ENCODE results near the gene CREBBP.

Gene CREBBP

DNA sequence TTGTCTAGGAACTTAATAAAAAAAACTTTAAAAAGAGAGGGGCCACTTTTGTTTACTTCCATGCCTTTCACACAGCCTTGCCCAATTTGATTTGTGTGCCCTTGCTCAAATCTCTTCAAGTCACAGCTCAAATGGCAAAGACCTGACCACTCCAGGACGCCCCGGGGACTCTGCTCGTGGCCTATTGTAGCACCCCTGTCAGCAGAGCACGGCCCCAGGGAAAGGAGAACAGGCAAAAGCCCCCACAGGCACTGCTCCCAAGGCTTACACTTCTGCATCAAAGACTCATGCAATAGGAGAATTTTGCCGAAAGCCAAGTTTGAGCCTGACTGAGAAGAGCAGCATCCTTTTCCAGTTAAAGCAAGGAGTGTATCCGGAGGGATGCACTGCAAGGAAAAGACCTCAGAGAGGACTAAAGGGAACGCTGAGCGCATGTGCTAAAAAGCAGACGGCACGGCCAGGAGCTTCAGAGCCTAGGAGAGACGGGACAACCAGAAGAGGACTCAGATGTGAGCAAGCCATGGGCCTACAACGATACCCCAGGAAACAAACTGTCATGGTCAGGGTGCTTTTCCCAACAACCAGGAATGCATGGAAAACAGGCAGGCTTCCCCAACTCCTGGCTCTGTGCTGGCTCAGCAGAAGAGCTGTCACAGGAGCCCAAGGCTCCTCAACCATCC is 8.2 kb downstream of the CREBBP start:
- no peak overlapping the region for H3K9ac ChIP-seq (ENCODE audit: low read length)
- H3K4me2 ChIP-seq (ENCODE audit: low read length), result no peak overlapping the region
- peaks cover 31% of the 10 kb centered on the region for H3K4me1 ChIP-seq (ENCODE audit: insufficient read depth, low read length, severe bottlenecking)
- no peak overlapping the region for H3K4me3 ChIP-seq (ENCODE audit: low read depth, low read length, poor library complexity, severe bottlenecking)
- H3K36me3 ChIP-seq (ENCODE audit: insufficient read depth, low read length), result peaks cover 20% of the 10 kb centered on the region
- H3K9me3 ChIP-seq (ENCODE audit: low read length), result no peaks in the 10 kb centered on the region
- peaks cover 2% of the 10 kb centered on the region; the same call in 1 of the 2 replicates for H3K27me3 ChIP-seq (ENCODE audit: insufficient read depth, low read length)
- no peaks in the 10 kb centered on the region for H3K9me2 ChIP-seq (ENCODE audit: low read depth, low read length)
- H3K27ac ChIP-seq (ENCODE audit: low read depth, low read length, poor library complexity, severe bottlenecking), result no peak overlapping the region
- peaks cover 85% of the 10 kb centered on the region for H3K79me2 ChIP-seq (ENCODE audit: insufficient read depth, low read length)
- H4K20me1 ChIP-seq (ENCODE audit: insufficient read depth, low read length), result peaks cover 11% of the 10 kb centered on the region; the same call in 1 of the 2 replicates
- no peak for TF ChIP-seq CTCF (IDR thresholded peaks at IDR 0.05; ENCODE audit: low read length)
- TF ChIP-seq EZH2 (IDR thresholded peaks at IDR 0.05; ENCODE audit: borderline replicate concordance, low read length), result no peak
- H3F3A ChIP-seq (ENCODE audit: insufficient read depth, low read length), result no peaks in the 10 kb centered on the region
- no peak overlapping the region for H2AFZ ChIP-seq (ENCODE audit: low read length)

DNA sequence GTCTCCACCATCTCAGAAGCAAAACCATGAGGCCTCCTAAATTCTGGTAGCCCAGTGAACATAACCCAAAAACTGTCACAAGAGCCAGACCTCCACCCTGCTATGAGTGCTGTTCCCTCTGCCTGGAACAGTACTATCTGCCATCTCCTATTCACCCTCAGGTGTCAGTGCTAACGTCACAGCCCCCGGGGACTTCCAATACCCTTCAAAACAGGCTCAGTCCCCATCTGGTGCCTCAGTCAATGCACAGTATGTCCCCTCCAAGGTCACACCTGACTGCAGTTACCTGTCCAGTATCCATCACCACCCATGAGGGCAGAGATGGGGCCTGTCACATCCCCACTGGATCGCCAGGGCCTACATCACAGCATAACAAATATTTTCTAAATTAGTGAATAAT is 11.5 kb downstream of the CREBBP start:
- H3K27ac ChIP-seq (ENCODE audit: low read depth, low read length, poor library complexity, severe bottlenecking), result no peak overlapping the region
- no peaks in the 10 kb centered on the region for H3K9me3 ChIP-seq (ENCODE audit: low read length)
- no peak overlapping the region for H3K4me2 ChIP-seq (ENCODE audit: low read length)
- peaks cover 35% of the 10 kb centered on the region for H3K4me1 ChIP-seq (ENCODE audit: insufficient read depth, low read length, severe bottlenecking)
- peaks cover 20% of the 10 kb centered on the region; the same call in 1 of the 2 replicates for H4K20me1 ChIP-seq (ENCODE audit: insufficient read depth, low read length)
- no peaks in the 10 kb centered on the region for H3F3A ChIP-seq (ENCODE audit: insufficient read depth, low read length)
- H3K36me3 ChIP-seq (ENCODE audit: insufficient read depth, low read length), result peaks cover 6% of the 10 kb centered on the region; the same call in 1 of the 2 replicates
- no peaks in the 10 kb centered on the region for H3K9me2 ChIP-seq (ENCODE audit: low read depth, low read length)
- TF ChIP-seq EZH2 (IDR thresholded peaks at IDR 0.05; ENCODE audit: borderline replicate concordance, low read length), result no peak
- H3K27me3 ChIP-seq (ENCODE audit: insufficient read depth, low read length), result no peaks in the 10 kb centered on the region
- no peak overlapping the region for H2AFZ ChIP-seq (ENCODE audit: low read length)
- H3K9ac ChIP-seq (ENCODE audit: low read length), result no peak overlapping the region
- H3K79me2 ChIP-seq (ENCODE audit: insufficient read depth, low read length), result peaks cover 79% of the 10 kb centered on the region
- no peak overlapping the region for H3K4me3 ChIP-seq (ENCODE audit: low read depth, low read length, poor library complexity, severe bottlenecking)

- peaks cover 5% of the 10 kb centered on the region; the same call in 1 of the 2 replicates for H3K36me3 ChIP-seq (ENCODE audit: insufficient read depth, low read length)
- no peaks in the 10 kb centered on the region for H3K9me2 ChIP-seq (ENCODE audit: low read depth, low read length)
- H4K20me1 ChIP-seq (ENCODE audit: insufficient read depth, low read length), result peaks cover 19% of the 10 kb centered on the region; the same call in 1 of the 2 replicates
- H3K4me2 ChIP-seq (ENCODE audit: low read length), result no peak overlapping the region
- H3K27me3 ChIP-seq (ENCODE audit: insufficient read depth, low read length), result no peaks in the 10 kb centered on the region
- no peak overlapping the region for H2AFZ ChIP-seq (ENCODE audit: low read length)
- H3K27ac ChIP-seq (ENCODE audit: low read depth, low read length, poor library complexity, severe bottlenecking), result no peak overlapping the region
- H3K9ac ChIP-seq (ENCODE audit: low read length), result no peak overlapping the region
- TF ChIP-seq EZH2 (IDR thresholded peaks at IDR 0.05; ENCODE audit: borderline replicate concordance, low read length), result no peak
- TF ChIP-seq CTCF (IDR thresholded peaks at IDR 0.05; ENCODE audit: low read length), result no peak
- H3F3A ChIP-seq (ENCODE audit: insufficient read depth, low read length), result no peaks in the 10 kb centered on the region
- no peaks in the 10 kb centered on the region for H3K9me3 ChIP-seq (ENCODE audit: low read length)
- peaks cover 75% of the 10 kb centered on the region for H3K79me2 ChIP-seq (ENCODE audit: insufficient read depth, low read length)
- no peak overlapping the region for H3K4me3 ChIP-seq (ENCODE audit: low read depth, low read length, poor library complexity, severe bottlenecking)
- peaks cover 39% of the 10 kb centered on the region for H3K4me1 ChIP-seq (ENCODE audit: insufficient read depth, low read length, severe bottlenecking)
Observed at GRCh38 chr16:3868556-3868955, 12.0 kb downstream of the CREBBP start.
